Epithelial cell of proximal tubule (primary cell): Measurements from ENCODE around the gene PDE4D. TPM values are rescaled to one million over a fixed set of nuclear protein-coding genes. Genes with fewer than 3 reads are reported as not detected.
"Not testable (repeated sequence)": the region's sequence is repeated elsewhere in the genome, so short reads cannot be mapped to it uniquely, and the experiment has no call there.

Experiments
- DNase-seq: peaks from one replicate; pipeline ENCODE4 v3.0.0-alpha.2; 2011; ENCODE audit warnings: low read depth
- H3K4me3 ChIP-seq: 2 replicates; pipeline ENCODE4 v1.5.1; 2011; ENCODE audit warnings: low read depth, mild to moderate bottlenecking, low read length
- total RNA-seq: library from RNA; depleted of rRNA; stranded (reverse); fragments of >200 nt; gene quantifications from 2 replicates; pipeline ENCODE4 v1.2.3, GENCODE V29; 2015
- TF ChIP-seq, protein P1 (sequence below): conservative IDR thresholded peaks from 2 replicates; pipeline ENCODE4 v1.5.1; 2012; ENCODE audit warnings: low read depth, mild to moderate bottlenecking, low read length

Gene PDE4D
- total RNA-seq, 1 donor from 2014 or later, result 18.4 TPM

DNA sequence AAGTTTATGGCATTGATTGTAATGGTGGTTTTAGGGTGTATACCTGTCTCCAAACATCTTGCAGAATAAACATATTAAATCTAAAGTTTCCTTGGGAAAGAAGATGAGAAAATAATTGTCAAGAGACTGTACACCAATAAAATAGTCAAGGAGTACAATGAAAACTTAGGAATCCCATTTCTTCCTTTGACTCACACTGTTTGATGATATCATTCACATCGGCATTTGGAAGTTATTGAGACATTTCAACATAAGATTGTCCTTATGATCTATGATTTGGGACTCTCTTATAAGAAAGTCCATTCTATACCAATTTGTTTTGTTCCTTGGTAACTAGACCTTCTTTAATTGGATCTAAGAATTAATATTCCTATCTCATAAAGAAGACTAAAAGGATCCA lies 828.0 kb downstream of the PDE4D start:
- TF ChIP-seq, protein P1, sequence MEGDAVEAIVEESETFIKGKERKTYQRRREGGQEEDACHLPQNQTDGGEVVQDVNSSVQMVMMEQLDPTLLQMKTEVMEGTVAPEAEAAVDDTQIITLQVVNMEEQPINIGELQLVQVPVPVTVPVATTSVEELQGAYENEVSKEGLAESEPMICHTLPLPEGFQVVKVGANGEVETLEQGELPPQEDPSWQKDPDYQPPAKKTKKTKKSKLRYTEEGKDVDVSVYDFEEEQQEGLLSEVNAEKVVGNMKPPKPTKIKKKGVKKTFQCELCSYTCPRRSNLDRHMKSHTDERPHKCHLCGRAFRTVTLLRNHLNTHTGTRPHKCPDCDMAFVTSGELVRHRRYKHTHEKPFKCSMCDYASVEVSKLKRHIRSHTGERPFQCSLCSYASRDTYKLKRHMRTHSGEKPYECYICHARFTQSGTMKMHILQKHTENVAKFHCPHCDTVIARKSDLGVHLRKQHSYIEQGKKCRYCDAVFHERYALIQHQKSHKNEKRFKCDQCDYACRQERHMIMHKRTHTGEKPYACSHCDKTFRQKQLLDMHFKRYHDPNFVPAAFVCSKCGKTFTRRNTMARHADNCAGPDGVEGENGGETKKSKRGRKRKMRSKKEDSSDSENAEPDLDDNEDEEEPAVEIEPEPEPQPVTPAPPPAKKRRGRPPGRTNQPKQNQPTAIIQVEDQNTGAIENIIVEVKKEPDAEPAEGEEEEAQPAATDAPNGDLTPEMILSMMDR, result no peak
- DNase-seq, result no peak
- H3K4me3 ChIP-seq, result no peak overlapping the region

DNA sequence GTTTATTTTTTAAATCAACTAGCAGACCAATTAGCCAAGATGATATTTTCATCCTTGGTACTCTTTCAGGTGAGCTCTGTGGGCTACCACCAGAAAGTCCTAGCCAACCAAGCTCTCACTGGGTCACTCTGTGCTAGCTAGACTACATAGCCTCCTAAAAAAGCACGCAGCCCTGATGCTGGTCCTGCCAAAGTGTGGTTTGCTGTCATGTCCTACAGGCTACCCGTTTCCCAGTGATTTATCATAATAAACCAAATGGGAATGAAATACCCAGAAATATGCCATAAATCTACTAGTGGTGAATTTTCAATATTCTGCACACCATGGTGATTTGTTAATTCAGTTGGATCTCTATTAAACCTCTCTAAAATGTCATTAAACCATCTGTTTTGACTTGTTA lies 829.2 kb downstream of the PDE4D start:
- no peak overlapping the region for H3K4me3 ChIP-seq
- TF ChIP-seq, protein P1, result no peak
- no peak for DNase-seq

DNA sequence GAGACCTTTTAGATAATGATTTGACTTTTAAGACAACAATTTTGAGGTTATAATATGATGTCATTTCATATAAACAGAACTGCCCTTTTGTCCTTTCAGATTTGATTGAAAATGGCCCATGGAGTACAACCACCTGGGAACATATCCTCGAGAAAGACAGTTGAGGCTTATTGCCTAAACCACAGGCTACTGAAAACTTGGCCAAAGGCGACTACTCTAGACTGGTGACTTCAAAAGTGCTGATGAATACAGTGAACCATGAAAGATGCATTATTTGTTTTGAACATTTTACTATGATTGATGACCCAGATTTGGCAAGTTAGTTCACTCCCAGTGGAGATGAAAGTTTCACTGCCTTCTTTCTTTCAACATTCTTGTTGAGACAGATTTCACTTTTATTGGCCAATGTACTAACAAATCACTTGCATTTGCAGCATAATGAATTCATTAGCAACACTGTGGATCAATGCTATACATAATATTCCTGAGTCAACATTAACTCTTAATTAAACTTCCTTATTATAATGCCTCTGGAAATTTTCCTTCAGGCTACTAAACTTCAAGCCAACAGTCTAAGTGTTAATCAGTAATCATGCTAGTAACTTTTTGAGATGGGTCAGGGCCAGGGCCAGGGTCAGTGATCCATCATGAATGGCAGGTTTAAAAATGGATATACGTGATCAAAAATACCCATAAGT lies 830.4 kb downstream of the PDE4D start:
- TF ChIP-seq, protein P1, result no peak
- H3K4me3 ChIP-seq, result no peak overlapping the region
- no peak for DNase-seq

DNA sequence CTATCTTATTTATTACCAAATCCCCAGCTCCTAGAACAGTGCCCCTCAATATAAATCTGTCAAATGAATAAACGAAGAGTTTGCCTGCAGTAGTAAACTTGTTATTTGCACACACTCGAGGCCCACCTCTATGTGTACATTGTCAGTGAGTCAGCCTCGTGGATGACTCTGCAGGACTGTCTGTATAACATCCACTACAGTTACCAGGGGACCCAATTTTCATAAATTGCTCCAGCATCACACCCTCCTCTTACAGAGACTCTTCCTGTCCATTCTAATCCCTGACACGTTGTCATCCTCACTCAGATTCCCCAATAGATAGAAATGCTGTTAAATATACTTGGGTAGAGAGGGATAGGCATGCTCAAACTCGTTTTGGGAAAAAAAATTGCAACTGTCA lies 832.1 kb downstream of the PDE4D start:
- TF ChIP-seq, protein P1, result no peak
- no peak for DNase-seq

DNA sequence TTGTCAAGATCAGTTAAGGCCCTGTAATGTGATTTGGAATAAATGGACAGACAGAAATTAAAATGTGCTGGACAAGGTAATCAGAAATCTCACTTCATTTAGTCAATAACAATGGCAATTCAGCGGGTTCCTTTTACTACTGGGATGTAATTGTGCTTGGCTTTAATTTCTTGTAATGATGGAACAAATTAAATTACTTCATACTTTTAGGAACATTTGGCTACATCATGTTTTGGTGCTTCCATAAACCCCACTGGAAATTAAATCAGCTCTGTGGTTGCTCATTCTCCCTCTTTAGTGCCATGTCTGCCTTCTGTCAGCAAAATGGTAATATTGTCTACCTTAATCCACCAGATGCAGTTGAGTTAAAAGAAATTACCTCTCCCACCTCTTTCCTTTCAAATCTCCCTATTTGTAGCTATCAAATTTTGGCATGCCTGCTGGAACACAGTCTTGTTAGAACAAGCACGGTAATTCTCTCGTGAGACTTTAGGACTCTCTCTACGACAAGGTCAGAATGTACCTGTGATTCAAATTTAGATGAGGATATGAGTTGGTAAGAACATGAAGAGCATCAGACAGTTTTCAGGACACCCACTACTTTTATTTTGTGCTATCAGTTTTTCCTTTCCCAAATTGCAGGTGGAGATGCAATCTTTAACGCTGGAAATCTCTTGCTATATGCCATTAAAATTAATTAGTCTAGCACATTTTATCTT lies 834.4 kb downstream of the PDE4D start:
- TF ChIP-seq, protein P1, result no peak
- no peak for DNase-seq
- H3K4me3 ChIP-seq, result no peak overlapping the region

More for the DNA sequence above, 832.1 kb downstream of the PDE4D start:
- no peak overlapping the region for H3K4me3 ChIP-seq

DNA sequence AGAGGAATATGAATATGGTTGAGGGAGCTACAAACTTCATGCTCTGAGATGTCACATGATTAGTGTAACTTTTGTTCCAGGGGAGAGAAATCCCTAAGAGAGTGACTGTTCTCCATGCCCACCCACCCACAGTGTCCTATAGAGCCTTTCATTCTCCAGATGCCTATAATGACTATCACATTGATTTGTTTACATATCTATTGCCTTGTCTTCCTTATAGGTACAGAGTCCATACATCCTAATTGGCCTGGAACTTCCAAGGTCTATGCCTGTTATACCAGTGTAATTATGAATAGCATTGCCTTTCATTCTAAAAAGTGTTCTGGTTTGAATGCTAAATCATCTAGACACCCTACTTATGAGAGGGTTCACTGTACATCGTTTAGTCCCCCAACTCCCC lies 835.3 kb downstream of the PDE4D start:
- H3K4me3 ChIP-seq, result no peak overlapping the region
- DNase-seq, result no peak
- TF ChIP-seq, protein P1, result no peak

DNA sequence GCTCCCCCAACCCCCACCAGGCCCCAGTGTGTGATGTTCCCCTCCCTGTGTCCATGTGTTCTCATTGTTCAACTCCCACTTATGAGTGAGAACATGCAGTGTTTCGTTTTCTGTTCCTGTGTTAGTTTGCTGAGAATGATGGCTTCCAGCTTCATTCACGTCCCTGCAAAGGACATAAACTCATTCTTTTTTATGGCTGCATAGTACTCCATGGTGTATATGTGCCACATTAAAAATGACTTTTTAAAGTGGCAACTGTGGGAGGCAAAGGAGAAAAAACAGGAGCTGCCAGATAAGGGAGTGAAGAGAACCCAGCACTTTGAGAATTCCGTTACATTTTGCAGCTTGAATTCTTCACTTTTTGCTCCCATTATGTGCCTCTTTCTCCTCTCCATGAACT lies 836.9 kb downstream of the PDE4D start:
- not testable (repeated sequence) for H3K4me3 ChIP-seq, DNase-seq
